Suprapubic skin (tissue), 4 donors: ENCODE measurements around the gene BAIAP2.

Experiments
- CTCF ChIP-seq, 2 donors: fragments of 200-600 bp in 1 of 2; fragments of 450-650 bp in 1 of 2; sonication (generic) in 1 of 2; IDR thresholded peaks; one replicate each; pipeline ENCODE4 v1.5.1; 2016 to 2019; ENCODE audit warnings: antibody characterized with exemption in 2 of 2, mild to moderate bottlenecking in 1 of 2, moderate library complexity in 1 of 2
- EP300 ChIP-seq: sonication (generic); formaldehyde crosslinking; IDR thresholded peaks from one replicate; pipeline ENCODE4 v1.6.1; 2017; ENCODE audit warnings: antibody characterized with exemption
- POLR2A ChIP-seq, 2 donors: fragments of 450-650 bp; IDR thresholded peaks; one replicate each; pipeline ENCODE4 v1.6.1; 2017; ENCODE audit warnings: antibody characterized with exemption in 2 of 2, mild to moderate bottlenecking in 2 of 2, moderate library complexity in 2 of 2
- POLR2AphosphoS5 ChIP-seq, 3 donors: sonication (generic); formaldehyde crosslinking; IDR thresholded peaks; one replicate each; pipeline ENCODE4 v1.6.1; 2017; ENCODE audit warnings: antibody characterized with exemption in 3 of 3

GRCh38 chr17:81043725-81044427 lies 8.9 kb downstream of the BAIAP2 start:
- TF ChIP-seq CTCF (IDR thresholded peaks at IDR 0.05), result no peak
- TF ChIP-seq EP300, result no peak
- no peak for TF ChIP-seq POLR2A (IDR thresholded peaks at IDR 0.05)
- TF ChIP-seq POLR2AphosphoS5 (IDR thresholded peaks at IDR 0.05), result no peak
